ENCODE results near the gene ADAMTS6.

Gene ADAMTS6

GRCh38 chr5:65359569-65359968 lies 122.2 kb downstream of the ADAMTS6 start:
- H3K9ac ChIP-seq (ENCODE audit: low read length) = no peak overlapping the region
- no peak for DNase-seq
- H3K79me1 ChIP-seq (ENCODE audit: low read length) = no peaks in the 10 kb centered on the region
- no peak overlapping the region for H4K91ac ChIP-seq (ENCODE audit: low read depth, low read length)
- no peaks in the 10 kb centered on the region for H3K27me3 ChIP-seq (ENCODE audit: insufficient read depth, low read length)
- no peak overlapping the region for H4K12ac ChIP-seq (ENCODE audit: low read depth, low read length)
- H3K9me3 ChIP-seq (ENCODE audit: insufficient read depth, low read depth, low read length) = no peaks in the 10 kb centered on the region
- H3K36me3 ChIP-seq (ENCODE audit: control insufficient read depth in 1 of 2, insufficient read depth in 2 of 2, low read length in 2 of 2) = peaks cover 0 to 3% of the 10 kb centered on the region in 2 experiments
- H3K4me1 ChIP-seq (ENCODE audit: control insufficient read depth in 1 of 2, insufficient read depth in 2 of 2, low read length in 2 of 2) = no peaks in the 10 kb centered on the region
- no peak overlapping the region for H3K18ac ChIP-seq (ENCODE audit: low read length)
- H3K4me3 ChIP-seq (ENCODE audit: low read depth, low read length) = no peak overlapping the region
- H3K4me2 ChIP-seq (ENCODE audit: low read length) = no peak overlapping the region
- no peak overlapping the region for H2BK120ac ChIP-seq (ENCODE audit: insufficient read depth, low read length, poor library complexity)
- no peak overlapping the region for H4K8ac ChIP-seq (ENCODE audit: low read depth, low read length)
- H2AFZ ChIP-seq (ENCODE audit: insufficient read depth, low read length, poor library complexity) = no peak overlapping the region
- no peak overlapping the region for H2BK5ac ChIP-seq (ENCODE audit: low read depth, low read length, poor library complexity)
- no peak overlapping the region for H2BK12ac ChIP-seq (ENCODE audit: low read length)
- H3K27ac ChIP-seq (ENCODE audit: low read depth, low read length) = no peak overlapping the region
- no peak overlapping the region for H3K23ac ChIP-seq (ENCODE audit: low read length)
- H3K79me2 ChIP-seq (ENCODE audit: control insufficient read depth, insufficient read depth, low read length, poor library complexity) = no peaks in the 10 kb centered on the region
- WGBS (ENCODE audit: extremely low coverage, insufficient coverage, insufficient read length) = no CpG with 5 or more reads among the region's 3 CpGs
- no peak overlapping the region for H3K14ac ChIP-seq (ENCODE audit: low read length)
- no peak overlapping the region for H3K4ac ChIP-seq (ENCODE audit: low read depth, low read length)
- H2AK5ac ChIP-seq (ENCODE audit: low read length) = no peak overlapping the region

DNA sequence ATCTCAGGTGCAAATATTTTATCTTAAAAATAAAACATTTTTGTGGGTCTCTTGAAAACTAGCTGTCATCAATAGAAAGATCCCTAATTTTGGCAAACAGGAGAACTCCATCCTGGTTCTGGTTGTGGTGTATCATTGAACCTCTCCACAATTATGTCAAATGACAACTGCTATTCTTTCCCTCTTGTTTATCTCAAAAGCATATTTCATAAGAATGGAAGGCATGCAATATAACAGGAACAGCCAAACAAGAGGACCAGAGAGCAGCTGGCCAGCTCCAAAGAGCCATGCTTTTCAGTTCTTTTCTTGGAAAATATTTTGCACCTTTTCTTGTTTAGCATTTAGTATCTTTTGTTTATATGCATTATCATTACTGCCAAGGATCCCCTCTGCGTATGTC lies 125.4 kb downstream of the ADAMTS6 start:
- Histone ChIP-seq H2AFZ (ENCODE audit: insufficient read depth, low read length, poor library complexity) (no peak overlapping the region), H3K4me3 (ENCODE audit: low read depth, low read length) (no peak overlapping the region), H2AK5ac (ENCODE audit: low read length) (no peak overlapping the region), H3K79me1 (ENCODE audit: low read length) (no peaks in the 10 kb centered on the region), H2BK12ac (ENCODE audit: low read length) (no peak overlapping the region), H3K18ac (ENCODE audit: low read length) (no peak overlapping the region), H3K9ac (ENCODE audit: low read length) (no peak overlapping the region), H3K4ac (ENCODE audit: low read depth, low read length) (no peak overlapping the region), H3K14ac (ENCODE audit: low read length) (no peak overlapping the region), H3K4me1 (ENCODE audit: control insufficient read depth in 1 of 2, insufficient read depth in 2 of 2, low read length in 2 of 2) (no peaks in the 10 kb centered on the region), H4K8ac (ENCODE audit: low read depth, low read length) (no peak overlapping the region), H3K79me2 (ENCODE audit: control insufficient read depth, insufficient read depth, low read length, poor library complexity) (no peaks in the 10 kb centered on the region), H4K91ac (ENCODE audit: low read depth, low read length) (no peak overlapping the region), H2BK120ac (ENCODE audit: insufficient read depth, low read length, poor library complexity) (no peak overlapping the region), H4K12ac (ENCODE audit: low read depth, low read length) (no peak overlapping the region), H3K4me2 (ENCODE audit: low read length) (no peak overlapping the region), H3K9me3 (ENCODE audit: insufficient read depth, low read depth, low read length) (no peaks in the 10 kb centered on the region), H3K27me3 (ENCODE audit: insufficient read depth, low read length) (no peaks in the 10 kb centered on the region), H2BK5ac (ENCODE audit: low read depth, low read length, poor library complexity) (no peak overlapping the region), H3K23ac (ENCODE audit: low read length) (no peak overlapping the region), H3K27ac (ENCODE audit: low read depth, low read length) (no peak overlapping the region), H3K36me3 (ENCODE audit: control insufficient read depth in 1 of 2, insufficient read depth in 2 of 2, low read length in 2 of 2) (peaks cover 0 to 2% of the 10 kb centered on the region in 2 experiments)
- peak; percentile 31 to 82 for DNase-seq
- no CpG with 5 or more reads among the region's 1 CpG for WGBS (ENCODE audit: extremely low coverage, insufficient coverage, insufficient read length)

DNA sequence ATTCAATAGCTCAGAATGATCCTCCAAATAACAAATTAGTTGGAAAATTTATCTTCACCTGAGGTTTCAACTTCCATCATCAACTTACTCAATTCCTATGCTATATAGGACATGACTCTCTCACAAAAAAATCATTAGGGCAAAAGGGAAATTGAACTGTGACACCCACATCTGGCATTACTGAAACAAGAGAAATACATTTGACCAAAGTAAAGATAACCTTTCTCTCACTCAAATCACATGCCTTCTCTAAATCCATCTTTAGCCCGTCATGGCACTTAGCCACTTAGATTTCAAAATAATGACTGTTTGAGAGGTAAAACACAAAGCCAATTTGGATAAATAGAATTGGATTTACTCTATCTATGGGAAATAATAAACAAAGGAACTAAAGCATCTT lies 126.4 kb downstream of the ADAMTS6 start:
- Histone ChIP-seq H3K4me2 (ENCODE audit: low read length) (no peak overlapping the region), H4K91ac (ENCODE audit: low read depth, low read length) (no peak overlapping the region), H3K9me3 (ENCODE audit: insufficient read depth, low read depth, low read length) (no peaks in the 10 kb centered on the region), H4K12ac (ENCODE audit: low read depth, low read length) (no peak overlapping the region), H3K79me1 (ENCODE audit: low read length) (no peaks in the 10 kb centered on the region), H2BK5ac (ENCODE audit: low read depth, low read length, poor library complexity) (no peak overlapping the region), H2AFZ (ENCODE audit: insufficient read depth, low read length, poor library complexity) (no peak overlapping the region), H3K79me2 (ENCODE audit: control insufficient read depth, insufficient read depth, low read length, poor library complexity) (no peaks in the 10 kb centered on the region), H3K14ac (ENCODE audit: low read length) (no peak overlapping the region), H3K9ac (ENCODE audit: low read length) (no peak overlapping the region), H2AK5ac (ENCODE audit: low read length) (no peak overlapping the region), H3K27ac (ENCODE audit: low read depth, low read length) (no peak overlapping the region), H2BK120ac (ENCODE audit: insufficient read depth, low read length, poor library complexity) (no peak overlapping the region), H3K36me3 (ENCODE audit: control insufficient read depth in 1 of 2, insufficient read depth in 2 of 2, low read length in 2 of 2) (peaks cover 0 to 4% of the 10 kb centered on the region in 2 experiments), H3K4me1 (ENCODE audit: control insufficient read depth in 1 of 2, insufficient read depth in 2 of 2, low read length in 2 of 2) (no peaks in the 10 kb centered on the region), H4K8ac (ENCODE audit: low read depth, low read length) (no peak overlapping the region), H3K23ac (ENCODE audit: low read length) (no peak overlapping the region), H3K27me3 (ENCODE audit: insufficient read depth, low read length) (no peaks in the 10 kb centered on the region), H3K4me3 (ENCODE audit: low read depth, low read length) (no peak overlapping the region), H3K18ac (ENCODE audit: low read length) (no peak overlapping the region), H3K4ac (ENCODE audit: low read depth, low read length) (no peak overlapping the region), H2BK12ac (ENCODE audit: low read length) (no peak overlapping the region)
- peak; percentile 12 to 74 for DNase-seq
- no CpG with 5 or more reads among the region's 1 CpG for WGBS (ENCODE audit: extremely low coverage, insufficient coverage, insufficient read length)

GRCh38 chr5:65341835-65342234 lies 139.9 kb downstream of the ADAMTS6 start:
- Histone ChIP-seq H3K18ac (ENCODE audit: low read length) (no peak overlapping the region), H2AFZ (ENCODE audit: insufficient read depth, low read length, poor library complexity) (no peak overlapping the region), H3K23ac (ENCODE audit: low read length) (no peak overlapping the region), H3K27me3 (ENCODE audit: insufficient read depth, low read length) (no peaks in the 10 kb centered on the region), H2BK120ac (ENCODE audit: insufficient read depth, low read length, poor library complexity) (no peak overlapping the region), H3K14ac (ENCODE audit: low read length) (no peak overlapping the region), H3K4ac (ENCODE audit: low read depth, low read length) (no peak overlapping the region), H3K27ac (ENCODE audit: low read depth, low read length) (no peak overlapping the region), H3K4me3 (ENCODE audit: low read depth, low read length) (no peak overlapping the region), H4K91ac (ENCODE audit: low read depth, low read length) (no peak overlapping the region), H3K9ac (ENCODE audit: low read length) (no peak overlapping the region), H3K36me3 (ENCODE audit: control insufficient read depth in 1 of 2, insufficient read depth in 2 of 2, low read length in 2 of 2) (no peaks in the 10 kb centered on the region), H3K79me1 (ENCODE audit: low read length) (no peaks in the 10 kb centered on the region), H3K4me1 (ENCODE audit: control insufficient read depth in 1 of 2, insufficient read depth in 2 of 2, low read length in 2 of 2) (peaks cover 6% of the 10 kb centered on the region in 2 experiments), H2AK5ac (ENCODE audit: low read length) (no peak overlapping the region), H3K4me2 (ENCODE audit: low read length) (no peak overlapping the region), H2BK12ac (ENCODE audit: low read length) (no peak overlapping the region), H3K9me3 (ENCODE audit: insufficient read depth, low read depth, low read length) (no peaks in the 10 kb centered on the region), H4K8ac (ENCODE audit: low read depth, low read length) (no peak overlapping the region), H4K12ac (ENCODE audit: low read depth, low read length) (no peak overlapping the region), H2BK5ac (ENCODE audit: low read depth, low read length, poor library complexity) (no peak overlapping the region), H3K79me2 (ENCODE audit: control insufficient read depth, insufficient read depth, low read length, poor library complexity) (no peaks in the 10 kb centered on the region)
- no peak for DNase-seq
